GM12878 (cell line): Measurements from ENCODE around the gene PLCXD1. TPM values are rescaled to one million over a fixed set of nuclear protein-coding genes. Genes with fewer than 3 reads are reported as not detected.

Experiments
- ATAC-seq: fragments of 200-7000 bp; cut with Tn5 transposase; 3 replicates; pipeline ENCODE4 v1.9.1; 2020; ENCODE audit warnings: mild to moderate bottlenecking, moderate library complexity
- BruUV-seq: library from RNA; stranded (reverse); fragments of 400-500 nt; replicated peaks from 2 replicates; lab custom pipeline; 2021; lab: Mats Ljungman, UMichigan
- CTCF ChIA-PET: fragments of 300-600 bp; sonication (Branson Sonifier 250); formaldehyde crosslinking; extraction: SDS; loops from one replicate; lab custom pipeline; 2021; ENCODE audit warnings: inconsistent platforms; lab: Yijun Ruan, JAX
- POLR2A ChIA-PET: fragments of 350-600 bp; formaldehyde crosslinking; extraction: SDS; loops from one replicate; lab custom pipeline; 2021; ENCODE audit warnings: inconsistent platforms; lab: Charles Lee
- RAD21 ChIA-PET: fragments of 300-600 bp; sonication (Branson Sonifier 250); formaldehyde crosslinking; loops from one replicate; lab custom pipeline; 2023; ENCODE audit warnings: antibody characterized with exemption; ENCODE audit not compliant: unreplicated experiment; lab: Charles Lee
- SMC1A ChIA-PET: fragments of 300-600 bp; sonication (Branson Sonifier 250); formaldehyde crosslinking; loops from one replicate; lab custom pipeline; 2023; ENCODE audit not compliant: unreplicated experiment, uncharacterized antibody; lab: Charles Lee
- DNase-seq: peaks from one replicate; pipeline ENCODE4 v3.0.0-alpha.2; 2011; ENCODE audit warnings: low read depth, low spot score
- FAIRE-seq: peaks from 3 replicates; lab custom pipeline; 2011; peaks lifted over from hg19 to GRCh38; lab: Jason Lieb, UNC
- H2AFZ ChIP-seq: 2 replicates; pipeline ENCODE4 v1.6.0; 2011; ENCODE audit warnings: low read depth, low read length, control low read depth; ENCODE audit not compliant: control insufficient read depth
- H3K27ac ChIP-seq: 2 replicates; pipeline ENCODE4 v1.5.1; 2011; ENCODE audit warnings: control low read depth; ENCODE audit not compliant: control insufficient read depth, insufficient read depth
- H3K27me3 ChIP-seq, 2 experiments: replicated peaks in 1 of 2; 2 replicates each; pipeline versions ENCODE4 v1.6.0 to v1.6.1; 2011; ENCODE audit warnings: low read length in 1 of 2; ENCODE audit not compliant: control insufficient read depth in 2 of 2, insufficient read depth in 2 of 2
- H3K36me3 ChIP-seq, 2 experiments: 2 replicates each; pipeline ENCODE4 v1.5.1; 2011; ENCODE audit warnings: low read length in 1 of 2; ENCODE audit not compliant: control insufficient read depth in 2 of 2, insufficient read depth in 2 of 2
- H3K4me1 ChIP-seq: 2 replicates; pipeline ENCODE4 v1.6.1; 2011; ENCODE audit warnings: mild to moderate bottlenecking, low read length, moderate library complexity, mixed read lengths; ENCODE audit not compliant: control insufficient read depth, insufficient read depth
- H3K4me2 ChIP-seq: 2 replicates; pipeline ENCODE4 v1.6.0; 2011; ENCODE audit warnings: control low read depth; ENCODE audit not compliant: control insufficient read depth, insufficient read depth
- H3K4me3 ChIP-seq: fragments of 200-600 bp; sonication (generic); 2 replicates; pipeline ENCODE4 v1.5.1; 2016
- H3K79me2 ChIP-seq: 2 replicates; pipeline ENCODE4 v1.6.0; 2011; ENCODE audit warnings: low read length; ENCODE audit not compliant: control insufficient read depth, insufficient read depth
- H3K9ac ChIP-seq: 2 replicates; pipeline ENCODE4 v1.8.0; 2011; ENCODE audit warnings: low read length, control low read depth, mixed read lengths; ENCODE audit not compliant: control insufficient read depth, insufficient read depth
- H3K9me3 ChIP-seq: replicated peaks from 3 replicates; pipeline ENCODE4 v1.5.1; 2011; ENCODE audit warnings: mild to moderate bottlenecking, low read length; ENCODE audit not compliant: control insufficient read depth, insufficient read depth
- H4K20me1 ChIP-seq: 2 replicates; pipeline ENCODE4 v1.6.0; 2011; ENCODE audit not compliant: control insufficient read depth, insufficient read depth
- MEF2B ChIP-seq: fragments of 450-650 bp; IDR thresholded peaks from 2 replicates; pipeline ENCODE4 v1.6.1; 2018; ENCODE audit warnings: mild to moderate bottlenecking, moderate library complexity; ENCODE audit not compliant: partially characterized antibody, poor library complexity, severe bottlenecking
- SPI1 ChIP-seq: IDR thresholded peaks from 2 replicates; pipeline ENCODE4 v1.6.1; 2011; ENCODE audit warnings: low read depth, mild to moderate bottlenecking, low read length, moderate library complexity, borderline replicate concordance; ENCODE audit not compliant: insufficient read depth
- TBL1XR1 ChIP-seq: IDR thresholded peaks from 2 replicates; pipeline ENCODE4 v1.6.1; 2012; ENCODE audit warnings: low read depth, low read length, improper control_type of control experiment
- WGBS: methylation state at CpG from one replicate; pipeline ENCODE4 v1.1.6; 2016; ENCODE audit warnings: low lambda C conversion rate; ENCODE audit not compliant: insufficient replicate concordance, insufficient coverage; ENCODE audit errors: missing lambda C conversion rate; 5-methylcytosine and 5-hydroxymethylcytosine counted together
- in situ Hi-C: fragments of 300-500 bp; cut with MboI; formaldehyde crosslinking; loops from 9 replicates; pipeline ENCODE4 v1.14.3; 2018; ENCODE audit warnings: mixed read lengths
- intact Hi-C: fragments of 100-400 bp; cut with micrococcal nuclease; formaldehyde crosslinking; loops from one replicate; pipeline ENCODE4 v1.14.2; 2022; ENCODE audit not compliant: unreplicated experiment
- polyA plus RNA-seq, 11 experiments: library from polyadenylated mRNA; depleted of rRNA in 4 of 11; unstranded in 6 of 11; stranded (reverse) in 5 of 11; fragments of >200 nt; fragmentation: Nextera tagmentation in 4 of 11; fragmentation: Illumina TruSeq in 1 of 11; extraction: Ambion mirVana in 4 of 11; extraction: Trizol in 1 of 11; gene quantifications; 1 replicate in 1 of 11; 2 replicates in 10 of 11; pipeline versions ENCODE4 v1.2.1 to v1.2.3, GENCODE V29; 2011 to 2016; ENCODE audit warnings: inconsistent platforms in 2 of 11, missing spikeins in 2 of 11, low read depth in 1 of 11
- total RNA-seq, 4 experiments: library from RNA; depleted of rRNA in 3 of 4; stranded (reverse); fragments of >200 nt in 3 of 4; fragmentation: Illumina TruSeq in 1 of 4; extraction: Trizol in 1 of 4; gene quantifications; 2 replicates each; pipeline versions ENCODE4 v1.2.1 to v1.2.3, GENCODE V29; 2013 to 2021
- TF ChIP-seq, protein P1 (sequence below): IDR thresholded peaks from 2 replicates; pipeline ENCODE4 v1.6.1; 2012; ENCODE audit warnings: low read length, inconsistent platforms
- TF ChIP-seq, protein P2 (sequence below): fragments of 450-650 bp; formaldehyde crosslinking; IDR thresholded peaks from 2 replicates; pipeline ENCODE4 v1.4.0; 2020; ENCODE audit warnings: mild to moderate bottlenecking, moderate library complexity

PLCXD1 gene
- total and polyA plus RNA-seq, 10 of the 15 experiments (the other 5 are each of a cell fraction or from before 2014, with no cell fraction given): 2.4 to 49.7 (median 18.0) TPM

DNA sequence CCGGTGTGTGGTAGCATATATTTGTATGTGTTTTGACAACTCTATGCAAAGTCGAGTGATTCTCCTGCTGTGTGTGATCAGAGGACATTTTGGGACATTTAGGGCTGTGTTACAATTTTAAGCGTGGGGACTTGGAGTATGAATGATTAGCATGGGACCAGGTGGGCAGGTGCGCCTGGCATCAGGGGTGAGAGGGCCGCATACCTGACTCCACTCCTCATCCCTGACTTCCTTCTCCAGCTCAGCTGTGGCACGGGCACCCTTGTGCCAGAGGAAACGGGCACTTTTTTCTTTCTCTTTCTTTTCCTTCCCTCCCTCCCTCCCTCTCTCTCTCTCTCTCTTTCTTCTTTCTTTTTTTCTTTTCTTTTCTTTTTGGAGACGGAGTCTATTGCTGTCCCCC lies 15.7 kb upstream of the PLCXD1 start (continued):
- TF ChIP-seq, protein P1, sequence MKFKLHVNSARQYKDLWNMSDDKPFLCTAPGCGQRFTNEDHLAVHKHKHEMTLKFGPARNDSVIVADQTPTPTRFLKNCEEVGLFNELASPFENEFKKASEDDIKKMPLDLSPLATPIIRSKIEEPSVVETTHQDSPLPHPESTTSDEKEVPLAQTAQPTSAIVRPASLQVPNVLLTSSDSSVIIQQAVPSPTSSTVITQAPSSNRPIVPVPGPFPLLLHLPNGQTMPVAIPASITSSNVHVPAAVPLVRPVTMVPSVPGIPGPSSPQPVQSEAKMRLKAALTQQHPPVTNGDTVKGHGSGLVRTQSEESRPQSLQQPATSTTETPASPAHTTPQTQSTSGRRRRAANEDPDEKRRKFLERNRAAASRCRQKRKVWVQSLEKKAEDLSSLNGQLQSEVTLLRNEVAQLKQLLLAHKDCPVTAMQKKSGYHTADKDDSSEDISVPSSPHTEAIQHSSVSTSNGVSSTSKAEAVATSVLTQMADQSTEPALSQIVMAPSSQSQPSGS: no peak

DNA sequence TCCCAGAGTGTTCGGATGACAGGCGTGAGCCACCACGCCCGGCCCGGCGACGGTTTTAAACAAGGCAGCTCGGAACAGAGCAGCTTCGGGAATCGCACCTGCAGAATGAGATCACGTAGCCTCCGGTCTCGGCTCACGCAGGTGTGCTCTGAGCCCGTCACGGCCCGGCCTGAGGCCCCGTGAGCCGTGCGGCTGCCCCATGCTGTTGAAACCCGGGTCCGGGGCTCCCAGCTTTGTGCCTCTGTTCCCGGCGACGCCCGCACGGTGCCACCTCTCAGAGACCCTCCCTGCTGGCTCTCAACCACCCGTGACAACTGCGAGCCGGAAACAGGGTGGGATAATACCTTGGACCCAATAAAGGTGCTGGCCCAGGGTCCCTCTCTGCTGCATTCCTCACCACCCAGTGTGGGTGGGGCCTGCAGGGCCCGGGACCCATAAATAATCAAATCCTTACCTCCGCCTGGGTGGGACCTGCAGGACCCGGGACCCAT lies 13.4 kb upstream of the PLCXD1 start:
- no peaks in the 10 kb centered on the region for H3K27me3 ChIP-seq
- in situ Hi-C loops: no loop called here
- no peak for DNase-seq
- no peak for ATAC-seq
- no peaks in the 10 kb centered on the region; the same call in 2 of the 3 replicates for H3K9me3 ChIP-seq
- no TSS peak for BruUV-seq
- H3K79me2 ChIP-seq: no peaks in the 10 kb centered on the region
- ChIA-PET SMC1A (no interaction called here), CTCF (no interaction called here), POLR2A (no interaction called here), RAD21 (no interaction called here)
- no peak overlapping the region for H3K4me2 ChIP-seq
- no peak overlapping the region for H2AFZ ChIP-seq
- no peak for TF ChIP-seq SPI1
- TF ChIP-seq MEF2B: no peak
- TF ChIP-seq TBL1XR1: no peak
- TF ChIP-seq, protein P2, sequence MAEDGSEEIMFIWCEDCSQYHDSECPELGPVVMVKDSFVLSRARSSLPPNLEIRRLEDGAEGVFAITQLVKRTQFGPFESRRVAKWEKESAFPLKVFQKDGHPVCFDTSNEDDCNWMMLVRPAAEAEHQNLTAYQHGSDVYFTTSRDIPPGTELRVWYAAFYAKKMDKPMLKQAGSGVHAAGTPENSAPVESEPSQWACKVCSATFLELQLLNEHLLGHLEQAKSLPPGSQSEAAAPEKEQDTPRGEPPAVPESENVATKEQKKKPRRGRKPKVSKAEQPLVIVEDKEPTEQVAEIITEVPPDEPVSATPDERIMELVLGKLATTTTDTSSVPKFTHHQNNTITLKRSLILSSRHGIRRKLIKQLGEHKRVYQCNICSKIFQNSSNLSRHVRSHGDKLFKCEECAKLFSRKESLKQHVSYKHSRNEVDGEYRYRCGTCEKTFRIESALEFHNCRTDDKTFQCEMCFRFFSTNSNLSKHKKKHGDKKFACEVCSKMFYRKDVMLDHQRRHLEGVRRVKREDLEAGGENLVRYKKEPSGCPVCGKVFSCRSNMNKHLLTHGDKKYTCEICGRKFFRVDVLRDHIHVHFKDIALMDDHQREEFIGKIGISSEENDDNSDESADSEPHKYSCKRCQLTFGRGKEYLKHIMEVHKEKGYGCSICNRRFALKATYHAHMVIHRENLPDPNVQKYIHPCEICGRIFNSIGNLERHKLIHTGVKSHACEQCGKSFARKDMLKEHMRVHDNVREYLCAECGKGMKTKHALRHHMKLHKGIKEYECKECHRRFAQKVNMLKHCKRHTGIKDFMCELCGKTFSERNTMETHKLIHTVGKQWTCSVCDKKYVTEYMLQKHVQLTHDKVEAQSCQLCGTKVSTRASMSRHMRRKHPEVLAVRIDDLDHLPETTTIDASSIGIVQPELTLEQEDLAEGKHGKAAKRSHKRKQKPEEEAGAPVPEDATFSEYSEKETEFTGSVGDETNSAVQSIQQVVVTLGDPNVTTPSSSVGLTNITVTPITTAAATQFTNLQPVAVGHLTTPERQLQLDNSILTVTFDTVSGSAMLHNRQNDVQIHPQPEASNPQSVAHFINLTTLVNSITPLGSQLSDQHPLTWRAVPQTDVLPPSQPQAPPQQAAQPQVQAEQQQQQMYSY (CRISPR knock-in tag): no peak
- no peaks in the 10 kb centered on the region for H4K20me1 ChIP-seq
- no peak overlapping the region for H3K4me3 ChIP-seq
- H3K4me1 ChIP-seq: no peaks in the 10 kb centered on the region
- no peak overlapping the region for H3K27ac ChIP-seq
- FAIRE-seq: no peak
- H3K36me3 ChIP-seq: no peaks in the 10 kb centered on the region
- 89% methylated on average over 27 of the region's 33 CpGs for WGBS
- H3K9ac ChIP-seq: no peak overlapping the region
- intact Hi-C loops: no loop called here
